IMR-90 (cell line): ENCODE measurements around the gene SGCA.

Source experiments
- MAFK ChIP-seq: IDR thresholded peaks from 2 replicates; pipeline ENCODE4 v1.6.1; 2012; ENCODE audit warnings: low read depth, low read length, improper control_type of control experiment
- POLR2A ChIP-seq: IDR thresholded peaks from 2 replicates; pipeline ENCODE4 v1.6.1; 2012; ENCODE audit warnings: mild to moderate bottlenecking, low read depth, low read length
- RFX5 ChIP-seq: IDR thresholded peaks from 2 replicates; pipeline ENCODE4 v1.8.0; 2012; ENCODE audit warnings: low read depth, mild to moderate bottlenecking, low read length, moderate library complexity
- SMC3 ChIP-seq: fragments of 150-350 bp; IDR thresholded peaks from 2 replicates; pipeline ENCODE4 v1.6.1; 2016; ENCODE audit warnings: low read depth, mild to moderate bottlenecking, antibody characterized with exemption, low read length, moderate library complexity
- USF2 ChIP-seq: fragments of 150-350 bp; IDR thresholded peaks from 2 replicates; pipeline ENCODE4 v1.6.1; 2017; ENCODE audit warnings: mild to moderate bottlenecking, antibody characterized with exemption, low read length, low read depth
- TF ChIP-seq, protein P1 (sequence below): conservative IDR thresholded peaks from 2 replicates; pipeline ENCODE4 v1.5.1; 2012; ENCODE audit warnings: mild to moderate bottlenecking, low read depth, low read length, improper control_type of control experiment
- TF ChIP-seq, protein P2 (sequence below): fragments of 150-350 bp; IDR thresholded peaks from 2 replicates; pipeline ENCODE4 v1.6.1; 2016; ENCODE audit warnings: low read depth, mild to moderate bottlenecking, low read length, moderate library complexity, borderline replicate concordance

DNA sequence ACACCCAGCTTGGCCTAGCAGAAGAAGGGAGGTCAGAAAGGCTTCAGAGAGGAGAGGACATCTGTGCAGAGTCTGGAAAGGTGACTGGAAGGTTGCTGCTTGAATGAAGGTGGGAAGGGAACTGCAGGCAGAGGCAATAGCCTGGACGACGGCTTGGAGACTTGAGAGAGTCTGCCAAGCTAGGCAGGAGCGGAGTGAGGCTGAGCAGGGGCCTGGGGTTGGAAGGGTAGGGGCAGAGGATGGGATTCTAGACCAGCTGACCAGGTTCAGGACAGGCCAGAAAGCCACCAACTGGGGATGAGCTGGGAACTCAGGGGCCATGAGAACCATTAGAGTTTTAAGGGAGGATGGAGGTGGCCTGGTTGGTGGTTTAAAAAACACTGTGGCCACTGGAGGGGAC is 339 bp upstream of the SGCA start:
- TF ChIP-seq, protein P1, sequence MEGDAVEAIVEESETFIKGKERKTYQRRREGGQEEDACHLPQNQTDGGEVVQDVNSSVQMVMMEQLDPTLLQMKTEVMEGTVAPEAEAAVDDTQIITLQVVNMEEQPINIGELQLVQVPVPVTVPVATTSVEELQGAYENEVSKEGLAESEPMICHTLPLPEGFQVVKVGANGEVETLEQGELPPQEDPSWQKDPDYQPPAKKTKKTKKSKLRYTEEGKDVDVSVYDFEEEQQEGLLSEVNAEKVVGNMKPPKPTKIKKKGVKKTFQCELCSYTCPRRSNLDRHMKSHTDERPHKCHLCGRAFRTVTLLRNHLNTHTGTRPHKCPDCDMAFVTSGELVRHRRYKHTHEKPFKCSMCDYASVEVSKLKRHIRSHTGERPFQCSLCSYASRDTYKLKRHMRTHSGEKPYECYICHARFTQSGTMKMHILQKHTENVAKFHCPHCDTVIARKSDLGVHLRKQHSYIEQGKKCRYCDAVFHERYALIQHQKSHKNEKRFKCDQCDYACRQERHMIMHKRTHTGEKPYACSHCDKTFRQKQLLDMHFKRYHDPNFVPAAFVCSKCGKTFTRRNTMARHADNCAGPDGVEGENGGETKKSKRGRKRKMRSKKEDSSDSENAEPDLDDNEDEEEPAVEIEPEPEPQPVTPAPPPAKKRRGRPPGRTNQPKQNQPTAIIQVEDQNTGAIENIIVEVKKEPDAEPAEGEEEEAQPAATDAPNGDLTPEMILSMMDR = no peak
- TF ChIP-seq SMC3 (no peak), POLR2A (no peak), USF2 (no peak), RFX5 (no peak), MAFK (no peak)
- TF ChIP-seq, protein P2, sequence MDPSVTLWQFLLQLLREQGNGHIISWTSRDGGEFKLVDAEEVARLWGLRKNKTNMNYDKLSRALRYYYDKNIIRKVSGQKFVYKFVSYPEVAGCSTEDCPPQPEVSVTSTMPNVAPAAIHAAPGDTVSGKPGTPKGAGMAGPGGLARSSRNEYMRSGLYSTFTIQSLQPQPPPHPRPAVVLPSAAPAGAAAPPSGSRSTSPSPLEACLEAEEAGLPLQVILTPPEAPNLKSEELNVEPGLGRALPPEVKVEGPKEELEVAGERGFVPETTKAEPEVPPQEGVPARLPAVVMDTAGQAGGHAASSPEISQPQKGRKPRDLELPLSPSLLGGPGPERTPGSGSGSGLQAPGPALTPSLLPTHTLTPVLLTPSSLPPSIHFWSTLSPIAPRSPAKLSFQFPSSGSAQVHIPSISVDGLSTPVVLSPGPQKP = no peak
